MM.1S (cell line): Measurements from ENCODE around the gene SLC6A19.

ENCODE experiments used
- DNase-seq: peaks from one replicate; pipeline ENCODE4 v3.0.0-alpha.2; 2015
- H2AFZ ChIP-seq: fragments of 300-600 bp; sonication (generic); 2 replicates; pipeline ENCODE4 v1.6.0; 2016; ENCODE audit warnings: antibody characterized with exemption, low read length
- H3F3A ChIP-seq: fragments of 300-600 bp; sonication (generic); 2 replicates; pipeline ENCODE4 v1.6.1; 2016; ENCODE audit warnings: mild to moderate bottlenecking, antibody characterized with exemption, low read length, moderate library complexity, mixed read lengths; ENCODE audit not compliant: insufficient read depth
- H3K27ac ChIP-seq: fragments of 300-600 bp; sonication (generic); 2 replicates; pipeline ENCODE4 v1.5.1; 2016; ENCODE audit warnings: mild to moderate bottlenecking, low read length
- H3K27me3 ChIP-seq: fragments of 300-600 bp; sonication (generic); replicated peaks from 2 replicates; pipeline ENCODE4 v1.6.0; 2016; ENCODE audit warnings: low read length; ENCODE audit not compliant: insufficient read depth
- H3K36me3 ChIP-seq: fragments of 300-600 bp; sonication (generic); replicated peaks from 2 replicates; pipeline ENCODE4 v1.6.1; 2016; ENCODE audit warnings: mild to moderate bottlenecking, low read length, mixed read lengths; ENCODE audit not compliant: insufficient read depth
- H3K4me1 ChIP-seq: fragments of 300-600 bp; sonication (generic); 2 replicates; pipeline ENCODE4 v1.6.1; 2016; ENCODE audit warnings: low read length, mixed read lengths
- H3K4me2 ChIP-seq: fragments of 300-600 bp; sonication (generic); 2 replicates; pipeline ENCODE4 v1.6.0; 2016; ENCODE audit warnings: low read depth, low read length
- H3K4me3 ChIP-seq: fragments of 300-600 bp; sonication (generic); 2 replicates; pipeline ENCODE4 v1.5.1; 2016; ENCODE audit warnings: low read length, mixed read lengths
- H3K79me2 ChIP-seq: fragments of 300-600 bp; sonication (generic); 2 replicates; pipeline ENCODE4 v1.6.1; 2016; ENCODE audit warnings: mixed run types, low read length, mixed read lengths
- H3K9ac ChIP-seq: fragments of 300-600 bp; sonication (generic); 2 replicates; pipeline ENCODE4 v1.6.1; 2016; ENCODE audit warnings: low read length, mixed read lengths
- H3K9me2 ChIP-seq: fragments of 300-600 bp; sonication (generic); replicated peaks from 2 replicates; pipeline ENCODE4 v1.6.1; 2016; ENCODE audit warnings: mild to moderate bottlenecking, low read length, mixed read lengths; ENCODE audit not compliant: insufficient read depth
- H3K9me3 ChIP-seq: fragments of 300-600 bp; sonication (generic); replicated peaks from 2 replicates; pipeline ENCODE4 v1.6.1; 2016; ENCODE audit warnings: mild to moderate bottlenecking, low read length, mixed read lengths; ENCODE audit not compliant: insufficient read depth
- H4K20me1 ChIP-seq: fragments of 300-600 bp; sonication (generic); 2 replicates; pipeline ENCODE4 v1.6.1; 2016; ENCODE audit warnings: mild to moderate bottlenecking, low read length, moderate library complexity, mixed read lengths; ENCODE audit not compliant: insufficient read depth
- EZH2 ChIP-seq: fragments of 300-600 bp; sonication (generic); optimal IDR thresholded peaks from 2 replicates; pipeline ENCODE3; 2017; ENCODE audit warnings: low read depth, mild to moderate bottlenecking, antibody characterized with exemption, low read length, mixed read lengths
- EZH2phosphoT487 ChIP-seq: fragments of 300-600 bp; sonication (generic); IDR thresholded peaks from 2 replicates; pipeline ENCODE4 v1.6.1; 2018; ENCODE audit warnings: antibody characterized with exemption, low read length
- TF ChIP-seq, protein P1 (sequence below): fragments of 300-600 bp; sonication (generic); IDR thresholded peaks from 2 replicates; pipeline ENCODE4 v1.5.1; 2016; ENCODE audit warnings: antibody characterized with exemption, low read length, mixed read lengths

The SLC6A19 gene

DNA sequence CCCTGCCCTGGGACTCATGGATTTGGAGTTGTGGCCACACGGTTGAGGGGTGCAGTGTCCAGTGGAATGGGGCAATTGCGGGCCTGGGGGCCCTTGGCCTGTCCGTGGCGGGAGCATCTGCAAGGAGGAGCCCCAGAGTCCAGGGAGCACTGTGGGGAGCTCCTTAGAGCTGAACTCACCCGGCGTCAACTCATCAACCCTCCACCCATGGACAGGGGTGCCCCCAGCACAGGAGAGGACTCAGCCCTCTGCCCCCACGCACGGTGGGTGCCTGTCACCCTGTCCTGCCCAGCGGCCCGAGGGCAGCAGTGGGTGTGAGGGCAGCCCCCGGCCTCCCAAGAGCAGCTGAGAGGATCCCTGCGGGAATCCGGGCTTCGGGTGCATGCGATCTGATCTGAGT, 23.2 kb downstream of the SLC6A19 start:
- no peaks in the 10 kb centered on the region for H3K27me3 ChIP-seq
- no peaks in the 10 kb centered on the region for H4K20me1 ChIP-seq
- H2AFZ ChIP-seq: no peak overlapping the region
- TF ChIP-seq, protein P1, sequence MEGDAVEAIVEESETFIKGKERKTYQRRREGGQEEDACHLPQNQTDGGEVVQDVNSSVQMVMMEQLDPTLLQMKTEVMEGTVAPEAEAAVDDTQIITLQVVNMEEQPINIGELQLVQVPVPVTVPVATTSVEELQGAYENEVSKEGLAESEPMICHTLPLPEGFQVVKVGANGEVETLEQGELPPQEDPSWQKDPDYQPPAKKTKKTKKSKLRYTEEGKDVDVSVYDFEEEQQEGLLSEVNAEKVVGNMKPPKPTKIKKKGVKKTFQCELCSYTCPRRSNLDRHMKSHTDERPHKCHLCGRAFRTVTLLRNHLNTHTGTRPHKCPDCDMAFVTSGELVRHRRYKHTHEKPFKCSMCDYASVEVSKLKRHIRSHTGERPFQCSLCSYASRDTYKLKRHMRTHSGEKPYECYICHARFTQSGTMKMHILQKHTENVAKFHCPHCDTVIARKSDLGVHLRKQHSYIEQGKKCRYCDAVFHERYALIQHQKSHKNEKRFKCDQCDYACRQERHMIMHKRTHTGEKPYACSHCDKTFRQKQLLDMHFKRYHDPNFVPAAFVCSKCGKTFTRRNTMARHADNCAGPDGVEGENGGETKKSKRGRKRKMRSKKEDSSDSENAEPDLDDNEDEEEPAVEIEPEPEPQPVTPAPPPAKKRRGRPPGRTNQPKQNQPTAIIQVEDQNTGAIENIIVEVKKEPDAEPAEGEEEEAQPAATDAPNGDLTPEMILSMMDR: no peak
- no peaks in the 10 kb centered on the region for H3K79me2 ChIP-seq
- H3F3A ChIP-seq: no peaks in the 10 kb centered on the region
- no peaks in the 10 kb centered on the region for H3K36me3 ChIP-seq
- no peaks in the 10 kb centered on the region for H3K9me3 ChIP-seq
- no peaks in the 10 kb centered on the region for H3K9me2 ChIP-seq
- no peak overlapping the region for H3K4me3 ChIP-seq
- no peak overlapping the region for H3K4me2 ChIP-seq
- H3K27ac ChIP-seq: no peak overlapping the region
- H3K4me1 ChIP-seq: no peaks in the 10 kb centered on the region
- no peak overlapping the region for H3K9ac ChIP-seq
- no peak for DNase-seq

DNA sequence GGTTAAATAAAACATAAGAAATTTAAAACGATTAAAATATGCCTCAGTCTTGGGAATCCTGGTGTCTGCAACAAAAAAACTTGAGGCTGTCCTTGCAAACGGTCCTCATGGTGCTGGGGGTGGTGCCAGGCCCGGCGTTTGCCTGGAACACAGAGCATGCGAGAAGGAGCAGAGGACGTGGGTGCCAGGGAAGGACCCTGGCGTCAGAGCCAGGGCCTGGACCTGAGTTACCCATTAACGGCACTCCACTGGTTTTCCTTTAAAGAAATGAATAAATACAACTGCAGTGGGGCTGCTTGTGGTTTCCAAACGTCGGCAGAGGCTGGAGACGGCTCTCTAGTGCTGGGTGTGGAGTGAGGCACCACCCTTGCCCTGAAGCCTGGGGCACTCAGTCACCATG, 23.7 kb downstream of the SLC6A19 start, which contains the start of gene SLC6A18:
Gene SLC6A18, plus strand, starts transcription at position 301 of the 400 bp plus-strand sequence. Its CDS starts 97 bp downstream, at position 398.
- Histone ChIP-seq H3K9ac (no peak within 1 kb of the TSS), H3K36me3 (no peaks in the 10 kb centered on the region), H2AFZ (no peak within 1 kb of the TSS), H4K20me1 (no peaks in the 10 kb centered on the region), H3K79me2 (no peaks in the 10 kb centered on the region), H3K27ac (no peak within 1 kb of the TSS), H3K4me3 (no peak within 1 kb of the TSS), H3K4me2 (no peak within 1 kb of the TSS), H3K9me3 (no peaks in the 10 kb centered on the region), H3F3A (no peaks in the 10 kb centered on the region), H3K9me2 (no peaks in the 10 kb centered on the region), H3K27me3 (no peaks in the 10 kb centered on the region), H3K4me1 (no peaks in the 10 kb centered on the region)
- DNase-seq: no peak
- TF ChIP-seq EZH2: no peak
- TF ChIP-seq EZH2phosphoT487: no peak
- TF ChIP-seq, protein P1: no peak

DNA sequence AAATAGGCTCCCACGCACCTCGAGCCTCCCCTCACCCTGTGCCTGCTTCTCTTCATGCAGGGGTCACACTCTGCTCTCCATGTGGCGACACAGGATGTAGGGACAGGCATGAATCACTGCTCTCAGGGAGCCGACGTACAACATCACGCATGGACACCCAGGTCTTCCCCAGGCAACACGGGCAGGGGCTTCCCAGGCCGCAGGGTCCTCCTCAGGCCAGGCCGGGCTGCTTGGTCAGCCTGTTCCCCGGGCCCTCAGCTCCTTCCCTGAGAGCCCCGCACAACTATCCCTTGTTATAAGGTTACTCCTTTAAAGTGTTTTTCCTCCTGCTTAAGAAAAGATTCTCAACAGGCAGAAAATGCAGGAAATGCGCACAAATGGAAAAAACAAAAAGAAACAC, 24.8 kb downstream of the SLC6A19 start:
- Histone ChIP-seq H3K4me2 (no peak overlapping the region), H3K4me1 (no peaks in the 10 kb centered on the region), H3K27me3 (no peaks in the 10 kb centered on the region), H3F3A (no peaks in the 10 kb centered on the region), H3K27ac (no peak overlapping the region), H2AFZ (no peak overlapping the region), H3K9me2 (no peaks in the 10 kb centered on the region), H3K79me2 (no peaks in the 10 kb centered on the region), H3K9me3 (no peaks in the 10 kb centered on the region), H3K9ac (no peak overlapping the region), H4K20me1 (no peaks in the 10 kb centered on the region), H3K36me3 (no peaks in the 10 kb centered on the region), H3K4me3 (no peak overlapping the region)
- TF ChIP-seq, protein P1: no peak
- no peak for DNase-seq
